ENCODE measurements around the gene PRXL2B.
A peak's percentile ranks its signal among the peaks of the same experiment; 100 is the strongest.

The PRXL2B gene

GRCh38 chr1:2586154-2587070, at the start of gene PRXL2B:
Gene PRXL2B, plus strand, starts transcription at chr1:2586777. Its CDS starts 109 bp downstream, at chr1:2586886.
- H3K4me3 ChIP-seq (ENCODE audit: low read depth, low read length): peak within 1 kb of the TSS; percentile 96
- peaks cover 5% of the 10 kb centered on the region for H3K79me2 ChIP-seq (ENCODE audit: control insufficient read depth, insufficient read depth, low read length, unreplicated experiment)
- peak within 1 kb of the TSS; percentile 28 for H2AFZ ChIP-seq (ENCODE audit: low read length, unreplicated experiment)
- H3K27me3 ChIP-seq (ENCODE audit: insufficient read depth, low read length): no peaks in the 10 kb centered on the region
- H3K4me1 ChIP-seq (ENCODE audit: control insufficient read depth, insufficient read depth, low read length, unreplicated experiment): peaks cover 6% of the 10 kb centered on the region
- H3K27ac ChIP-seq (ENCODE audit: low read depth, low read length): peak within 1 kb of the TSS; percentile 1; the same call in 1 of the 2 replicates
- no peaks in the 10 kb centered on the region for H3K36me3 ChIP-seq (ENCODE audit: insufficient read depth, low read length)

DNA sequence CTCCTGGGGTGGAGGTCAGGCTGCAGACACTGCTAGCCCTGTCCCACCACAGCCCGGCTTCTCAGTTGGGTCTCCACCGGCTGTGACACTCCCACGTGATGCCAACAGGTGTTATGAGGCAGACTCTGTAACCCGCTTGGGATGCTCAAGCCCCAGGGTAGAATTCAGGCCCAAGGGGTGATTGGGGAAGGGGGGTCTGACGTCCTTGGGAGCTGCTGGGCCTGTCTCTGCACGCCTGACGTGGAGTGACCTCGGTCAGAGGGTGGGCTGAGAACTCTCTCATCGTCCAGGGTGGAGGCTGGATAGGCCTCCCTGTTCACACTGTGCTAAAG, 48.8 kb upstream of the PRXL2B start:
- Histone ChIP-seq H3K4me3 (ENCODE audit: low read depth, low read length) (no peak overlapping the region), H3K27ac (ENCODE audit: low read depth, low read length) (no peak overlapping the region), H3K27me3 (ENCODE audit: insufficient read depth, low read length) (peaks cover 5% of the 10 kb centered on the region; the same call in 1 of the 2 replicates), H2AFZ (ENCODE audit: low read length, unreplicated experiment) (no peak overlapping the region), H3K79me2 (ENCODE audit: control insufficient read depth, insufficient read depth, low read length, unreplicated experiment) (no peaks in the 10 kb centered on the region), H3K36me3 (ENCODE audit: insufficient read depth, low read length) (no peaks in the 10 kb centered on the region), H3K4me1 (ENCODE audit: control insufficient read depth, insufficient read depth, low read length, unreplicated experiment) (peaks cover 27% of the 10 kb centered on the region)

DNA sequence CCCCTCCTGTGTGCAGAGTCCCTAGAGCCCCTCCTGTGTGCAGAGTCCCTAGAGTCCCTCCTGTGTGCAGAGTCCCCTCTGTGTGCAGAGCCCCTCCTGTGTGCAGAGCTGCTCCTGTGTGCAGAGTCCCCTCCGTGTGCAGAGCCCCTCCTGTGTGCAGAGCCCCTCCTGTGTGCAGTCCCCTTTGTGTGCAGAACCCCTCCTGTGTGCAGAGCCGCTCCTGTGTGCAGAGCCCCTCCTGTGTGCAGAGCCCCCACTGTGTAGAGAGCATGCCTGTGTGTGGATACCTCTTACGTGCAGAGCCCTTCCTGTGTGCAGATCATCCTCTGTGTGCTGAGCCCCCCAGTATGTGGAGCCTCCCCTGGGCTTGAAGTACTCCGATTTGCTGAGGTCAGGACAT, 48.2 kb upstream of the PRXL2B start:
- Histone ChIP-seq H3K27me3 (ENCODE audit: insufficient read depth, low read length) (peaks cover 5% of the 10 kb centered on the region; the same call in 1 of the 2 replicates), H3K4me1 (ENCODE audit: control insufficient read depth, insufficient read depth, low read length, unreplicated experiment) (peaks cover 21% of the 10 kb centered on the region), H3K79me2 (ENCODE audit: control insufficient read depth, insufficient read depth, low read length, unreplicated experiment) (no peaks in the 10 kb centered on the region), H3K4me3 (ENCODE audit: low read depth, low read length) (no peak overlapping the region), H3K36me3 (ENCODE audit: insufficient read depth, low read length) (no peaks in the 10 kb centered on the region), H2AFZ (ENCODE audit: low read length, unreplicated experiment) (no peak overlapping the region), H3K27ac (ENCODE audit: low read depth, low read length) (no peak overlapping the region)

DNA sequence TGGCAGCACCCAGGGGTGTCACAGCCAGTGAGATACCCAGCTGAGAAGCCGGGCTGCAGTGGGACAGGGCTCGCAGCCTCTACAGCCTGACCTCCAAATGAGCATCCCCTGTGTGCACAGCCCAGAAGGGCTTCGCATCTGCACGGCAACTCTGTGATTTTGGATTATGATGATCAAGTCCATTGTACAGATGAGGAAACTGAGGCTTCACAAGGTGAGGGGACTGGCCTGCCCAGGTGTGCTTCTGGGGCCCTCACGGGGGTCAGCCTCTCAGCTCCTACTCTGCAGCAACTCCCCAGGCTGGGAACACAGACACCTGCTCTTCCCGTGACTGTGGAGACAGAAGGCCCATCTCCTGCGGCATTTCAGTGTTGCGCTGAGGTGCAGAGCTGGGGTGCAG, 47.7 kb upstream of the PRXL2B start:
- no peak overlapping the region for H2AFZ ChIP-seq (ENCODE audit: low read length, unreplicated experiment)
- H3K4me1 ChIP-seq (ENCODE audit: control insufficient read depth, insufficient read depth, low read length, unreplicated experiment): peaks cover 17% of the 10 kb centered on the region
- no peaks in the 10 kb centered on the region for H3K79me2 ChIP-seq (ENCODE audit: control insufficient read depth, insufficient read depth, low read length, unreplicated experiment)
- no peak overlapping the region for H3K27ac ChIP-seq (ENCODE audit: low read depth, low read length)
- peaks cover 5% of the 10 kb centered on the region; the same call in 1 of the 2 replicates for H3K27me3 ChIP-seq (ENCODE audit: insufficient read depth, low read length)
- no peaks in the 10 kb centered on the region for H3K36me3 ChIP-seq (ENCODE audit: insufficient read depth, low read length)
- no peak overlapping the region for H3K4me3 ChIP-seq (ENCODE audit: low read depth, low read length)

DNA sequence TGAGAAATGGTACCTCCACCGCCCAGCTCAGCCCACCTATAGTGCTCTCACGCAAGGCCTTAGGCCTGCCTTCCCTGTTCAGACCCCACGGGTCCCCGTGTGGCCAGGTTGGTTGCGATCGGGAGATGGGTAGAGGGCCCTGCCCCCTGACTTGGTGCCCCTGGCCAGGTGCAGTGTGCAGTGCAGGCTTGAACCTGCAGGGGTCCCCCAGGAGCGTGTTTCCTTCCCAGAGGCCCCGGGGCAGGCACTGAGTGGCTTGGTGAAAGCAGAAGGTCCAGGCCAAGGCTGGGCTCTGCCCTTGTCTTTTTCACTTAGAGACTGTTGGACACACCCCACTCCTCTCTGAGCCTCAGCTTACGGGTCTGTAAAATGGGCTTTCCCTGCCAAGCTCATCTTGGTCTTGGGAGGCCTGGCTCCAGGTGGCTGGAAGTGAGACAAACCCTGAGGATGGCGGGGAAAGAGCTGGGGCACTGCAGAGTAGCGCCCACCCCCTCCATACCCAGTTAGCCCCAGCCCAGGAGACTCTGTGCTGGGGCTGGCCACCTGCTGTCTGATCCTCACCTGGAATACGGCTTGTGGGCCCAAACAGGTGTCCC, 47.2 kb upstream of the PRXL2B start:
- peaks cover 5% of the 10 kb centered on the region; the same call in 1 of the 2 replicates for H3K27me3 ChIP-seq (ENCODE audit: insufficient read depth, low read length)
- no peak overlapping the region for H3K27ac ChIP-seq (ENCODE audit: low read depth, low read length)
- no peaks in the 10 kb centered on the region for H3K36me3 ChIP-seq (ENCODE audit: insufficient read depth, low read length)
- H3K4me1 ChIP-seq (ENCODE audit: control insufficient read depth, insufficient read depth, low read length, unreplicated experiment): peaks cover 12% of the 10 kb centered on the region
- no peak overlapping the region for H2AFZ ChIP-seq (ENCODE audit: low read length, unreplicated experiment)
- H3K79me2 ChIP-seq (ENCODE audit: control insufficient read depth, insufficient read depth, low read length, unreplicated experiment): no peaks in the 10 kb centered on the region
- no peak overlapping the region for H3K4me3 ChIP-seq (ENCODE audit: low read depth, low read length)

- H3K4me1 ChIP-seq (ENCODE audit: control insufficient read depth, insufficient read depth, low read length, unreplicated experiment): no peaks in the 10 kb centered on the region
- H2AFZ ChIP-seq (ENCODE audit: low read length, unreplicated experiment): no peak overlapping the region
- peaks cover 5% of the 10 kb centered on the region; the same call in 1 of the 2 replicates for H3K27me3 ChIP-seq (ENCODE audit: insufficient read depth, low read length)
- no peak overlapping the region for H3K27ac ChIP-seq (ENCODE audit: low read depth, low read length)
- no peaks in the 10 kb centered on the region for H3K79me2 ChIP-seq (ENCODE audit: control insufficient read depth, insufficient read depth, low read length, unreplicated experiment)
- H3K36me3 ChIP-seq (ENCODE audit: insufficient read depth, low read length): no peaks in the 10 kb centered on the region
- no peak overlapping the region for H3K4me3 ChIP-seq (ENCODE audit: low read depth, low read length)
These were observed 45.6 kb upstream of the PRXL2B start for GRCh38 chr1:2540816-2541492.

GRCh38 chr1:2541619-2542245, 44.8 kb upstream of the PRXL2B start:
- Histone ChIP-seq H3K79me2 (ENCODE audit: control insufficient read depth, insufficient read depth, low read length, unreplicated experiment) (no peaks in the 10 kb centered on the region), H3K4me3 (ENCODE audit: low read depth, low read length) (no peak overlapping the region), H3K27ac (ENCODE audit: low read depth, low read length) (no peak overlapping the region), H3K27me3 (ENCODE audit: insufficient read depth, low read length) (peaks cover 5% of the 10 kb centered on the region; the same call in 1 of the 2 replicates), H3K36me3 (ENCODE audit: insufficient read depth, low read length) (no peaks in the 10 kb centered on the region), H2AFZ (ENCODE audit: low read length, unreplicated experiment) (no peak overlapping the region), H3K4me1 (ENCODE audit: control insufficient read depth, insufficient read depth, low read length, unreplicated experiment) (no peaks in the 10 kb centered on the region)

- Histone ChIP-seq H3K27me3 (ENCODE audit: insufficient read depth, low read length) (peaks cover 5% of the 10 kb centered on the region; the same call in 1 of the 2 replicates), H3K4me1 (ENCODE audit: control insufficient read depth, insufficient read depth, low read length, unreplicated experiment) (peaks cover 4% of the 10 kb centered on the region), H3K79me2 (ENCODE audit: control insufficient read depth, insufficient read depth, low read length, unreplicated experiment) (no peaks in the 10 kb centered on the region), H3K4me3 (ENCODE audit: low read depth, low read length) (no peak overlapping the region), H3K27ac (ENCODE audit: low read depth, low read length) (no peak overlapping the region), H2AFZ (ENCODE audit: low read length, unreplicated experiment) (no peak overlapping the region), H3K36me3 (ENCODE audit: insufficient read depth, low read length) (no peaks in the 10 kb centered on the region)
These were observed 44.2 kb upstream of the PRXL2B start for GRCh38 chr1:2542246-2542915.

DNA sequence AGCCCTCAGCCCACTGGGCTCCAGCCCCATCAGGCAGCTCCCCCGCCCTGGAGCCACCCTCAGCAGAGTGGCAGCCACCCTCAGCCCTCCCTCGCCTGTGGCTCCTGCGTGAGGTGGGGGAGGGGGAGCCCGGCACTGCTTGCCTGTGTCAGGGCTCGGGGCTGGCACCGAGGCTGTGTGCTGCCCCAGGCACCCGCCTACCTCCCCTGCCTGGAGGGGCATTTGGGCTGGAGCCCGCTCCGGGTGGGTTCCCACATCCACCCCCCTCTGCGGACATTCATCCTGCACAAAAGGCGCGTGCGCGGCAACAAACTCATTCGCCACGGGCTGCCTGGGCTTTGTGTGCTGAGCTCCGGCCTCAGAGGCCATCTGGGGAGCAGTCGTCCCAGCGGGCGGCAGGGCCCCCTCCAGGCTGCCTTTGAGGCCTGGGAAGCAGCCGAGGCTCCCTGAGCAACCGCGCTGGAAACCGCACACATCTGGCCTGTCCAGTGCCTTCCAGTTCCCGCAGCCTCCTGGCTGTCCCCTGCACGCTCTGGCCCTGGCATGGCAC, 43.0 kb upstream of the PRXL2B start:
- no peak overlapping the region for H3K4me3 ChIP-seq (ENCODE audit: low read depth, low read length)
- no peaks in the 10 kb centered on the region for H3K79me2 ChIP-seq (ENCODE audit: control insufficient read depth, insufficient read depth, low read length, unreplicated experiment)
- H3K27ac ChIP-seq (ENCODE audit: low read depth, low read length): no peak overlapping the region
- H3K27me3 ChIP-seq (ENCODE audit: insufficient read depth, low read length): peaks cover 5% of the 10 kb centered on the region; the same call in 1 of the 2 replicates
- H3K36me3 ChIP-seq (ENCODE audit: insufficient read depth, low read length): no peaks in the 10 kb centered on the region
- H2AFZ ChIP-seq (ENCODE audit: low read length, unreplicated experiment): no peak overlapping the region
- H3K4me1 ChIP-seq (ENCODE audit: control insufficient read depth, insufficient read depth, low read length, unreplicated experiment): peaks cover 13% of the 10 kb centered on the region

Data from ACC112 (cell line).